ENCODE data around the gene DRG1. TPM values are rescaled to one million over a fixed set of nuclear protein-coding genes. Genes with fewer than 3 reads are reported as not detected.

Gene DRG1
- total and polyA plus RNA-seq, 2 donors (not counting 1 experiment from before 2014, with no cell fraction given): 33.9 to 58.9 TPM

- Histone ChIP-seq H3K9ac (ENCODE audit: low read length) (no peak overlapping the region), H3K36me3 (replicated peaks in 1 of 2; ENCODE audit: control extremely low read depth in 1 of 2, control insufficient read depth in 1 of 2, extremely low read depth in 1 of 2, insufficient read depth in 2 of 2, low read length in 1 of 2) (peaks cover 0 to 95% of the 10 kb centered on the region in 2 experiments), H4K20me1 (ENCODE audit: control insufficient read depth, insufficient read depth, low read length, poor library complexity, severe bottlenecking) (no peaks in the 10 kb centered on the region), H2AFZ (ENCODE audit: insufficient read depth, low read depth, low read length, poor library complexity, severe bottlenecking) (no peak overlapping the region), H3K27me3 (replicated peaks in 1 of 4; ENCODE audit: control extremely low read depth in 1 of 4, control insufficient read depth in 3 of 4, insufficient read depth in 4 of 4, low read length in 3 of 4) (no peaks in the 10 kb centered on the region), H3K79me2 (ENCODE audit: control insufficient read depth, insufficient read depth, low read length) (no peaks in the 10 kb centered on the region), H3K4me1 (ENCODE audit: control insufficient read depth in 2 of 2, insufficient read depth in 2 of 2, low read length in 2 of 2) (no peaks in the 10 kb centered on the region), H3K4me3 (ENCODE audit: control extremely low read depth in 1 of 5, extremely low read depth in 1 of 5, insufficient read depth in 1 of 5, low read depth in 2 of 5, low read length in 4 of 5) (no peak overlapping the region), H3K9me3 (ENCODE audit: control extremely low read depth in 1 of 3, control insufficient read depth in 2 of 3, insufficient read depth in 1 of 3, low read length in 2 of 3) (no peaks in the 10 kb centered on the region), H3K4me2 (replicated peaks; ENCODE audit: low read depth, low read length, poor library complexity, severe bottlenecking) (no peak overlapping the region), H3K27ac (ENCODE audit: low read length in 2 of 2) (no peak overlapping the region)
- intact Hi-C loops (cut with micrococcal nuclease): no loop called here
- ATAC-seq (ENCODE audit: low read depth): no peak
- Mint-ChIP-seq H3K4me3 (no peak overlapping the region), H3K9me3 (ENCODE audit: insufficient read depth) (no peaks in the 10 kb centered on the region), H3K4me1 (no peaks in the 10 kb centered on the region), H3K27me3 (no peaks in the 10 kb centered on the region), H3K27ac (no peak overlapping the region)
- WGBS (ENCODE audit: insufficient coverage): 96% methylated on average over 5 of the region's 7 CpGs
- CTCF ChIA-PET: no interaction called here
- TF ChIP-seq CTCF (IDR thresholded peaks at IDR 0.05) (no peak), EZH2 (IDR thresholded peaks at IDR 0.05; ENCODE audit: borderline replicate concordance, insufficient read depth, low read depth, low read length, poor library complexity, severe bottlenecking) (no peak)
- DNase-seq: no peak
- POLR2A ChIA-PET: no interaction called here
Observed at GRCh38 chr22:31440681-31441080, 41.3 kb downstream of the DRG1 start.

- no peak overlapping the region for H3K9ac ChIP-seq (ENCODE audit: low read length)
- H3K4me2 ChIP-seq (replicated peaks; ENCODE audit: low read depth, low read length, poor library complexity, severe bottlenecking): no peak overlapping the region
- TF ChIP-seq CTCF (IDR thresholded peaks at IDR 0.05) (no peak), EZH2 (IDR thresholded peaks at IDR 0.05; ENCODE audit: borderline replicate concordance, insufficient read depth, low read depth, low read length, poor library complexity, severe bottlenecking) (no peak)
- H3K4me3 Mint-ChIP-seq: no peak overlapping the region
- no peak overlapping the region for H3K4me3 ChIP-seq (ENCODE audit: control extremely low read depth in 1 of 5, extremely low read depth in 1 of 5, insufficient read depth in 1 of 5, low read depth in 2 of 5, low read length in 4 of 5)
- H3K27ac Mint-ChIP-seq: no peak overlapping the region
- intact Hi-C loops (cut with micrococcal nuclease): no loop called here
- DNase-seq: no peak
- POLR2A ChIA-PET: no interaction called here
- H3K79me2 ChIP-seq (ENCODE audit: control insufficient read depth, insufficient read depth, low read length): no peaks in the 10 kb centered on the region
- no peaks in the 10 kb centered on the region for H3K27me3 ChIP-seq (replicated peaks in 1 of 4; ENCODE audit: control extremely low read depth in 1 of 4, control insufficient read depth in 3 of 4, insufficient read depth in 4 of 4, low read length in 3 of 4)
- H3K4me1 ChIP-seq (ENCODE audit: control insufficient read depth in 2 of 2, insufficient read depth in 2 of 2, low read length in 2 of 2): no peaks in the 10 kb centered on the region
- no peak overlapping the region for H2AFZ ChIP-seq (ENCODE audit: insufficient read depth, low read depth, low read length, poor library complexity, severe bottlenecking)
- peaks cover 0 to 93% of the 10 kb centered on the region in 2 experiments for H3K36me3 ChIP-seq (replicated peaks in 1 of 2; ENCODE audit: control extremely low read depth in 1 of 2, control insufficient read depth in 1 of 2, extremely low read depth in 1 of 2, insufficient read depth in 2 of 2, low read length in 1 of 2)
- ATAC-seq (ENCODE audit: low read depth): no peak
- no peaks in the 10 kb centered on the region for H3K4me1 Mint-ChIP-seq
- H3K27me3 Mint-ChIP-seq: no peaks in the 10 kb centered on the region
- CTCF ChIA-PET: interaction anchor here (0.6 kb wide), 2 partner anchors 195 to 344 kb away, joined by 3 read pairs; no protein-coding TSS in a partner anchor
- H4K20me1 ChIP-seq (ENCODE audit: control insufficient read depth, insufficient read depth, low read length, poor library complexity, severe bottlenecking): no peaks in the 10 kb centered on the region
- H3K9me3 ChIP-seq (ENCODE audit: control extremely low read depth in 1 of 3, control insufficient read depth in 2 of 3, insufficient read depth in 1 of 3, low read length in 2 of 3): no peaks in the 10 kb centered on the region
- WGBS (ENCODE audit: insufficient coverage): 96% methylated on average over 4 of the region's 5 CpGs
- H3K27ac ChIP-seq (ENCODE audit: low read length in 2 of 2): no peak overlapping the region
- no peaks in the 10 kb centered on the region for H3K9me3 Mint-ChIP-seq (ENCODE audit: insufficient read depth)
Observed at GRCh38 chr22:31441652-31442051, 42.2 kb downstream of the DRG1 start.
